K562 (cell line): ENCODE data around the gene SPATA20. TPM values are rescaled to one million over a fixed set of nuclear protein-coding genes. Genes with fewer than 3 reads are reported as not detected.

ENCODE experiments used
- BCOR ChIP-seq: fragments of 450-650 bp; IDR thresholded peaks from 2 replicates; pipeline ENCODE4 v1.6.1; 2016
- BRD4 ChIP-seq: fragments of 200-600 bp; sonication (generic); IDR thresholded peaks from 2 replicates; pipeline ENCODE4 v1.6.1; 2017; ENCODE audit warnings: inconsistent platforms
- CBX8 ChIP-seq: fragments of 200-600 bp; sonication (generic); IDR thresholded peaks from 2 replicates; pipeline ENCODE4 v1.6.1; 2012; ENCODE audit warnings: borderline replicate concordance, mixed run types, low read depth, mild to moderate bottlenecking, moderate library complexity, mixed read lengths, low read length, control low read depth, inconsistent platforms; ENCODE audit not compliant: poor library complexity, severe bottlenecking; ENCODE audit errors: extremely low read depth
- CREB5 ChIP-seq: fragments of 250-450 bp; sonication (Bioruptor Pico); IDR thresholded peaks from 2 replicates; pipeline ENCODE4 v1.5.0; 2020; ENCODE audit warnings: mild to moderate bottlenecking
- DPF2 ChIP-seq: fragments of 450-650 bp; IDR thresholded peaks from 2 replicates; pipeline ENCODE4 v1.6.1; 2016
- E2F4 ChIP-seq: sonication (generic); formaldehyde crosslinking; IDR thresholded peaks from 2 replicates; pipeline ENCODE4 v1.8.0; 2022; ENCODE audit warnings: mild to moderate bottlenecking, low read depth, missing genetic modification reagents
- JUN ChIP-seq, 2 experiments: sonication (generic) in 1 of 2; formaldehyde crosslinking in 1 of 2; IDR thresholded peaks; 2 replicates each; pipeline versions ENCODE4 v1.6.1 to v1.8.0; 2012 to 2022; ENCODE audit warnings: borderline replicate concordance in 2 of 2, mild to moderate bottlenecking in 2 of 2, improper control_type of control experiment in 1 of 2, low read depth in 1 of 2, low read length in 1 of 2, missing genetic modification reagents in 1 of 2
- KDM2B ChIP-seq: fragments of 250-450 bp; sonication (Bioruptor Pico); IDR thresholded peaks from 2 replicates; pipeline ENCODE4 v1.8.0; 2021; ENCODE audit warnings: mild to moderate bottlenecking, moderate library complexity
- KDM5B ChIP-seq: fragments of 200-600 bp; sonication (generic); IDR thresholded peaks from 2 replicates; pipeline ENCODE4 v1.6.1; 2012; ENCODE audit warnings: low read depth, mild to moderate bottlenecking, moderate library complexity, low read length, control low read depth, inconsistent platforms; ENCODE audit not compliant: insufficient replicate concordance
- KLF6 ChIP-seq: fragments of 250-450 bp; sonication (Bioruptor Pico); IDR thresholded peaks from 2 replicates; pipeline ENCODE4 v1.4.0; 2020; ENCODE audit warnings: mild to moderate bottlenecking, moderate library complexity, borderline replicate concordance
- MEF2A ChIP-seq: IDR thresholded peaks from 2 replicates; pipeline ENCODE4 v1.6.1; 2011; ENCODE audit warnings: low read depth, mild to moderate bottlenecking, low read length, moderate library complexity; ENCODE audit not compliant: control insufficient read depth
- NKRF ChIP-seq: fragments of 450-650 bp; IDR thresholded peaks from 2 replicates; pipeline ENCODE4 v1.6.1; 2016; ENCODE audit warnings: borderline replicate concordance
- PHF8 ChIP-seq: fragments of 200-600 bp; sonication (generic); IDR thresholded peaks from 2 replicates; pipeline ENCODE4 v1.6.1; 2012; ENCODE audit warnings: mixed run types, mild to moderate bottlenecking, inconsistent platforms, low read length, moderate library complexity, borderline replicate concordance
- RAD51 ChIP-seq: fragments of 450-650 bp; IDR thresholded peaks from 2 replicates; pipeline ENCODE4 v1.7.1; 2016; ENCODE audit warnings: low read depth, mild to moderate bottlenecking, borderline replicate concordance
- RB1 ChIP-seq: fragments of 450-650 bp; IDR thresholded peaks from 2 replicates; pipeline ENCODE4 v1.6.1; 2017; ENCODE audit warnings: low read depth, mild to moderate bottlenecking
- RBM17 ChIP-seq: fragments of 200-400 bp; formaldehyde crosslinking; IDR thresholded peaks from 2 replicates; pipeline ENCODE4 v1.6.1; 2017; ENCODE audit warnings: low read depth, mild to moderate bottlenecking, low read length, borderline replicate concordance
- SIRT6 ChIP-seq: IDR thresholded peaks from one replicate; pipeline ENCODE4 v1.6.1; 2012; ENCODE audit warnings: low read depth, mild to moderate bottlenecking, control low read depth, inconsistent platforms, low read length, moderate library complexity
- SP1 ChIP-seq: sonication (generic); formaldehyde crosslinking; IDR thresholded peaks from 2 replicates; pipeline ENCODE4 v1.8.1; 2022; ENCODE audit warnings: mild to moderate bottlenecking, missing genetic modification reagents
- TBP ChIP-seq: optimal IDR thresholded peaks from 2 replicates; pipeline ENCODE3; 2011; ENCODE audit warnings: low read depth, low read length, improper control_type of control experiment
- THRA ChIP-seq: fragments of 450-650 bp; IDR thresholded peaks from 2 replicates; pipeline ENCODE4 v1.6.1; 2017; ENCODE audit warnings: mild to moderate bottlenecking, moderate library complexity
- ZNF76 ChIP-seq: fragments of 250-450 bp; sonication (Bioruptor Pico); IDR thresholded peaks from 2 replicates; pipeline ENCODE4 v1.4.0; 2020; ENCODE audit warnings: mild to moderate bottlenecking, moderate library complexity, borderline replicate concordance
- polyA plus RNA-seq, 8 experiments: library from polyadenylated mRNA; depleted of rRNA in 4 of 8; stranded (reverse) in 5 of 8; unstranded in 3 of 8; fragments of >200 nt; fragmentation: Nextera tagmentation in 2 of 8; fragmentation: Illumina TruSeq in 1 of 8; extraction: Ambion mirVana in 2 of 8; extraction: Trizol in 1 of 8; gene quantifications; 2 replicates each; pipeline versions ENCODE4 v1.2.1 to v1.2.3, GENCODE V29; 2011 to 2014; ENCODE audit warnings: inconsistent platforms in 1 of 8, missing spikeins in 1 of 8
- total RNA-seq, 7 experiments: library from RNA; depleted of rRNA in 6 of 7; stranded (reverse); fragments of >200 nt in 6 of 7; fragmentation: Illumina TruSeq in 2 of 7; extraction: Trizol in 2 of 7; gene quantifications; 2 replicates each; pipeline versions ENCODE4 v1.2.1 to v1.2.3, GENCODE V29; 2011 to 2021; ENCODE audit warnings: low replicate concordance in 1 of 7

The SPATA20 gene
- total and polyA plus RNA-seq, 9 of the 15 experiments (the other 6 are each of a cell fraction or from before 2014, with no cell fraction given), result 0.08 to 4.0 (median 1.5) TPM

- TF ChIP-seq MEF2A (no peak), NKRF (no peak), CREB5 (CRISPR knock-in tag) (no peak), KDM2B (CRISPR knock-in tag) (peak; percentile 83), ZNF76 (CRISPR knock-in tag) (no peak), PHF8 (peak; percentile 74; the same call in 1 of the 2 replicates), RBM17 (no peak), THRA (no peak), CBX8 (no peak), BRD4 (no peak), RAD51 (no peak), KLF6 (CRISPR knock-in tag) (no peak), RB1 (peak; percentile 64), KDM5B (peak; percentile 61), JUN (IDR thresholded peaks at IDR 0.05; ENCODE audit: borderline replicate concordance, low read depth, low read length) (peak; percentile 28; the same call in 1 of the 2 replicates), JUN (CRISPR knock-in tag; IDR thresholded peaks at IDR 0.05; ENCODE audit: borderline replicate concordance) (peak; percentile 49; the same call in 1 of the 2 replicates), TBP (no peak), BCOR (no peak), SP1 (CRISPR knock-in tag) (no peak), E2F4 (CRISPR knock-in tag) (no peak), DPF2 (no peak; the same call in 1 of the 2 replicates), SIRT6 (no peak)
These were observed 5.0 kb upstream of the SPATA20 start (continued) for GRCh38 chr17:50541716-50542688.
